Right atrium auricular region (tissue), 2 donors: ENCODE results near the gene ELL2. TPM values are rescaled to one million over a fixed set of nuclear protein-coding genes. Genes with fewer than 3 reads are reported as not detected.
"Not testable (repeated sequence)": the region's sequence is repeated elsewhere in the genome, so short reads cannot be mapped to it uniquely, and the experiment has no call there.

Experiments
- DNase-seq: peaks from one replicate; pipeline ENCODE4 v3.0.0-alpha.2; 2019; ENCODE audit warnings: low spot score
- H3K27ac ChIP-seq, 2 donors: fragments of 200-600 bp; sonication (generic); 1 replicate in 1 of 2; 2 replicates in 1 of 2; pipeline ENCODE4 v1.5.1; 2016 to 2019
- H3K27me3 ChIP-seq, 2 donors: fragments of 200-600 bp; sonication (generic); one replicate each; pipeline versions ENCODE4 v1.5.1 to v1.6.0; 2017 to 2019
- H3K36me3 ChIP-seq: fragments of 200-600 bp; sonication (generic); one replicate; pipeline ENCODE4 v1.5.1; 2016
- H3K4me1 ChIP-seq, 2 donors: fragments of 200-600 bp; sonication (generic); one replicate each; pipeline versions ENCODE4 v1.5.1 to v1.6.0; 2017 to 2019
- H3K4me3 ChIP-seq, 2 donors: fragments of 200-600 bp; sonication (generic); 1 replicate in 1 of 2; 2 replicates in 1 of 2; pipeline ENCODE4 v1.5.1; 2017 to 2019; ENCODE audit warnings: mild to moderate bottlenecking in 1 of 2, moderate library complexity in 1 of 2
- H3K9me3 ChIP-seq, 2 donors: fragments of 200-600 bp; sonication (generic); one replicate each; pipeline ENCODE4 v1.5.1; 2019
- CTCF ChIP-seq, 2 donors: fragments of 200-600 bp; sonication (generic); IDR thresholded peaks; one replicate each; pipeline ENCODE4 v1.5.1; 2019; ENCODE audit warnings: antibody characterized with exemption in 2 of 2
- total RNA-seq, 2 donors: library from RNA; depleted of rRNA; stranded (reverse); fragments of >200 nt; gene quantifications; one replicate each; pipeline ENCODE4 v1.1.0, GENCODE V29; 2016

ELL2 gene
- total RNA-seq, 2 donors from 2014 or later, result 28.8 to 29.1 TPM

- TF ChIP-seq CTCF (IDR thresholded peaks at IDR 0.05), result no peak
- peak overlapping the region; percentile 89 to 95 for H3K27ac ChIP-seq
- DNase-seq, result peak; percentile 89
- H3K4me1 ChIP-seq, result peaks cover 0 to 80% of the 10 kb centered on the region in 2 donors
- H3K36me3 ChIP-seq, result no peaks in the 10 kb centered on the region
- H3K9me3 ChIP-seq, result no peaks in the 10 kb centered on the region
- no peak overlapping the region for H3K4me3 ChIP-seq
- H3K27me3 ChIP-seq, result no peaks in the 10 kb centered on the region
Observed at GRCh38 chr5:95858023-95858461, 103.6 kb downstream of the ELL2 start.

GRCh38 chr5:95857185-95857945, 104.3 kb downstream of the ELL2 start:
- Histone ChIP-seq H3K36me3 (no peaks in the 10 kb centered on the region), H3K4me1 (peaks cover 0 to 74% of the 10 kb centered on the region in 2 donors), H3K9me3 (no peaks in the 10 kb centered on the region), H3K27ac (peak overlapping the region; percentile 89 to 95), H3K27me3 (no peaks in the 10 kb centered on the region), H3K4me3 (no peak overlapping the region)
- peak; percentile 96 for DNase-seq
- no peak for TF ChIP-seq CTCF (IDR thresholded peaks at IDR 0.05)

DNA sequence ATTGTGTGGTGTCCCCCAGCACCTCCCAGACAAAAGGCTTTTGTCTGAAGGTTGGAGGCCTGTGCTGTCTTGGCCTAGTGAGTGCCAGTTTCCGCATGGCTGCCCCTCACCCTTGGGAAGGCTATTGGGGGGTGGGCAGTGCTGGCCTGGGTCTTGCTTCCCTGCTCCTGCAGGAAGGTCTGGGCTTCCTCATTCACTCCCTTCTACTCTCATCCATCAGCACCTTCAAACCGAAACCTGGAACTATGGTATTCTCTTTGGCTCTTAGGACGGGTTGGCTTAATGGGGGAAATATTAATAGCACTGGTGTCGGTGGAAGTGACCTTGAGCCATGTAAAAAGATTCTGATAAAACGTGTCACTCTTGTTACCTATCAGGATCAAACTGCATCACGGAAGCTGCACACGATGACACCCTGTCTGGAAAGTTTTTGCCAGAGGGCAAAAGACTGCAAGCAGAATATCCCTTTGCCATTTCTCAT, 105.1 kb downstream of the ELL2 start:
- no peak for DNase-seq
- no peak for TF ChIP-seq CTCF (IDR thresholded peaks at IDR 0.05)
- Histone ChIP-seq H3K27me3 (no peaks in the 10 kb centered on the region), H3K4me3 (no peak overlapping the region), H3K9me3 (no peaks in the 10 kb centered on the region), H3K36me3 (no peaks in the 10 kb centered on the region), H3K27ac (peak overlapping the region; percentile 89 to 95), H3K4me1 (peaks cover 0 to 65% of the 10 kb centered on the region in 2 donors)

DNA sequence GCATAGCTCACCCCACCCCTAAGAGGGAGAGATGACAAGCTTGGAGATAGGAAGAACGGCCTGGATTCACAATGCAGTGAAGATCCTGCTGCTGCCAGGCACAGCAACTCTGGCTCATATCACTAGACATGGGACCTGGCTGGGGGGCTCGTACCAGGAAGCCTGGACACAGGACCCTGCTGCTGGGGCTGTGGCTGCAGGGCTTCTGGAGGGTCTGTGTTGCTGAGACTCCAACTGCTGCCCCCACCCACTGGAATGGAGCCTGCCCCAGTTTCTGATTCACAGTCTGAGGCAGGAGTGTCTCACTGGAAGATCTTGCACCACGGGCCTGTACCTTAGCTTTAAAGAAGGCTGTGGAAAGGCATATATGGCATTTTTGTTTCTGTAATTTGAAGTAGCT, 108.2 kb downstream of the ELL2 start:
- Histone ChIP-seq H3K4me1 (peaks cover 0 to 37% of the 10 kb centered on the region in 2 donors), H3K36me3 (no peaks in the 10 kb centered on the region), H3K9me3 (no peaks in the 10 kb centered on the region), H3K27ac (peak overlapping the region; percentile 54 to 59), H3K27me3 (no peaks in the 10 kb centered on the region), H3K4me3 (no peak overlapping the region)
- DNase-seq, result peak; percentile 55
- TF ChIP-seq CTCF (IDR thresholded peaks at IDR 0.05), result no peak

DNA sequence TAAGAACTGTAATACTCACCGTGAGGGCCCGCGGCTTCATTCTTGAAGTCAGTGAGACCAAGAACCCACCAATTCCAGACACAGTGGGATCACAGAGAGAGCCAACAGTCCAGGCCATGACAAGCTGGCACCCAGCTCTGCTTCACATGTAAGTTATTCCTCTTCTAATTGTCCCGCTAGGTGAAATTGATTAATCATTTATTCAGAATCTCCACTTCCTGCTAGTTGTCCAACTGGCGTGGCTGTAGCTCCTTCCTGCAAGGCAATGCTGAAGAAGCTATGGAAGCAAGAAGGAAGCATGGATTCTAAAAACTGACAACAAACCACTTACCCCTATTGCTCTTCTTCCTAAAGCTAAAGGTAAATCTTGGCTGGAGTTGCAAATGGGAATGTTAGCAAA, 109.1 kb downstream of the ELL2 start:
- Histone ChIP-seq H3K9me3 (no peaks in the 10 kb centered on the region), H3K27ac (peak overlapping the region; percentile 54 to 59), H3K36me3 (no peaks in the 10 kb centered on the region), H3K4me1 (peaks cover 0 to 28% of the 10 kb centered on the region in 2 donors), H3K27me3 (no peaks in the 10 kb centered on the region), H3K4me3 (no peak overlapping the region)
- no peak for TF ChIP-seq CTCF (IDR thresholded peaks at IDR 0.05)
- no peak for DNase-seq

DNA sequence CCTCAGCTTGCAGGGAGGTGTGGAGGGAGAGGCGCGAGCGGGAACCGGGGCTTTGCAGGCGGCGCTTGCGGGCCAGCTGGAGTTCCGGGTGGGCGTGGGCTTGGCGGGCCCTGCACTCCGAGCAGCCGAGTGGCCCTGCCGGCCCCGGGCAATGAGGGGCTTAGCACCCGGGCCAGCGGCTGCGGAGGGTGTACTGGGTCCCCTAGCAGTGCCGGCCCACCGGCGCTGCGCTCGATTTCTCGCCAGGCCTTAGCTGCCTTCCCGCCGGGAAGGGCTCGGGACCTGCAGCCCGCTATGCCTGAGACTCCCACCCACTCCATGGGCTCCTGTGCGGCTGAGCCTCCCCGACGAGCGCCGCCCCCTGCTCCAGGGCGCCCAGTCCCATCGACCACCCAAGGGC, 110.5 kb downstream of the ELL2 start:
- peaks cover 0 to 16% of the 10 kb centered on the region in 2 donors for H3K4me1 ChIP-seq
- peak; percentile 11 for DNase-seq

More for the DNA sequence above, 110.5 kb downstream of the ELL2 start:
- not testable (repeated sequence) for H3K27ac ChIP-seq, H3K9me3 ChIP-seq, H3K27me3 ChIP-seq, H3K4me3 ChIP-seq, H3K36me3 ChIP-seq
